HG03196 (cell line): ENCODE measurements around the gene PARVG.

Experiments used
- ATAC-seq: cut with Tn5 transposase; IDR thresholded peaks from one replicate; pipeline ENCODE4 v1.9.1; 2021; ENCODE audit not compliant: unreplicated experiment

PARVG gene

DNA sequence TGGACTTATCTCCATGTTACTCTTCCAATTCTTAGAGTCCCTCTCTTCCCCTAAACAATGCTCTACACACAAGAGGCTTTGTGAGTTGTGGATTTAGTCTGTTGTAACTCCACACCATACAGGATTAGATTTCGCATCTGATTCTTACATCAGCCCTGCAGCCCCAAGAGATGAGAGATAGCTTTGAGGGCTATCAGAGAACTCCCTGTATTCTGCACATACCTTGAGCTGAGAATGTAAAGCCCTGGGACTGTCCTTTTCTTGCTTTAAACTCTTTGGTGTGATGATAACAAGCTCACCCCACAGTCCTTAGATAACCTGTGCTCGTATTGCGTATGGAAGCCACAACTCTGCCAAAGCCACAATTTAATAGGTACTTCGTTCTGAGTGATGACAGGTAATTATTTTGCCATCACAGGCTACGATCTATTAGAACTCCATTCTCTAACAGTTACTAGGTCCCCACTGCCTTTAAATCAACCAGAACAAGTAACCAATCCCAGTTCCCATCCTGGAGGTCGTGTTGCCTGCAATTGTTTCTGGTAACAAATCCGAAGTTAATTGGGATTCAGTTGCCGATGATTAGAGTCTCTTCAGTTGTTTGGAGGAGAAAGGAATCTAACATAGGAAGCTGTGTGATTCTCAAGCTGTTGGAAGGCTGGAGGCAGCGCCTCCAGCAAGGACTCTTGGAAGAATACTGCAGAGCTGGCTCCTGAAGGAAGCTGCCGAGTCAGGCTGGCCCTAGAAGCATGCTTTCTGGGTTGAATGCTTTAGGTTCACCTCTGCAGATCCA, 1.3 kb upstream of the PARVG start:
- ATAC-seq, result no peak

DNA sequence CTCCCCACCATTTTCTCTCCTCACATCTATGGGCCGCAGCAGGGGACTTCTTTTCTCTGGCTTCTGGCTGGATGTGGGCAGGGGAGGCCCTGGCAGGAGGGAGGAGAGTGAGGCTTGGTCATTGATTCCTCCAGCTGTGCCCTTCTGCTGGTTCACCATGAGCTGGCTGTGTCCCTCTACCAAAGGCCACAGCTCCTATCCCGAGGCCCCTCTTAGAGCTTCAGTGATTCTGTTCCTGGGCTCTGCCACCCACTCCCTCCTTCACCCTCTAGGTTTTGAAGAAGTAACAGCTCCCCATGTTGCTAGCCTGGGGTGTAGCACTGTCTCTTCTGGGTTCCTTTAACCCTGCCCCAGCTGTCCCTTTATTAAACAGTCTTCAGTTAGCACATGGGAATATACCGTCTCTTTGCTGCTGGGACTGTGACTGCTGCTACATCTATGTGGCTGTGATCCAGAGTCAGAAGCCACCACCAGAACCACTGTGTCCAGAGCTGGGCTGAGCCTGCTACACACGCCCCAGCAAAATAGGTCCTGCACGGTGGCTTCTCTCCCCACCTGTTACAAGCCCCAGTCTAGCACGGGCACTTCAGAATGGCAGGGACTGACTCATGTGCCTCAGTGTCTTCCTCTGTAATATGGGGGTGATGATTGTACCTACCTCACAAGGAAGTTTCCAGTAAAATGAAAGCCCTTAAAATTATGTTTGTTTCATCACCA, 578 bp upstream of the PARVG start:
- no peak for ATAC-seq

DNA sequence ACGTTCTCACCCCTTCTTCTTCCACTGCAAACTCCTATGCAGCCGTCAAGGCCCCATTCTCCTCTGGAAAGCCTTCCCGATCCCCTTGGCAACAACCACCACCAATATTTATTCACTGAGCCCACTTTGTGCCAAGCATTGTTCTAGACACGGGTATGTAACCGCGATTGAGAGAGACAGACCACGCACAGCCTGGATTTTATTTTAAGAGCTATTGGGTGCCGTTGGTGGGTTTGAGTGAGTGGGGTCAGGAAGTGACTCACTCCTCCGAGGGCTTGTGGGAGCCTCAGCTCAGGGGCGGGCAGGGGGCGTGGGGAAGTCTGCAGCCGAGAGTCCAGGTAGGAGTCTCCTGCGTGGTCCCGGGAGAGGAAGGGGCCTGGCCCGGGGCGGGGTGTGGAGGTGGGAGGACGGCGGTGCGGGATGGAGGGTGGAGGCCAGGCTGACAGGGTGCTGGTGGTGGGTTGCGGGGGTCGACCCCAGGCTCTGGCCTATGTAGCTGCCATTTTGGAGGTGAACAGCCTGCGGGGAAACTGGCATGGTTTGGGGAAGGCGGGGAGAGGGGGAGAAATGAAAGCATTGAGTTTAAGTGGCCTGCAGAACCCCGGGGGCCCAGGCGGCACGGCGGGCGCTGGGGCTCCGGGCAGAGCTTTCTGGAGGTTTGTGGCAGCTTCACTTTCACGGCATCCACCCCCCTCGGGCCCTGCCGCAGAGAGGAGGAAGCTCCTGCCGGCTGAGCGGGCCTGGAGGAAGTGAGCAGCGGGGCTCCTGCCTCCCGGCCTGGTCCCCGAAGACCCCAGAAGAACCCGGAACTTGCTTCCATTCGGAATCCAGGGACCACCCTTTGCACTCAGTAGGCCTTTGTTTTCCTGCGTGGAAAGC, 547 bp downstream of the PARVG start:
- peak; percentile 40 for ATAC-seq

DNA sequence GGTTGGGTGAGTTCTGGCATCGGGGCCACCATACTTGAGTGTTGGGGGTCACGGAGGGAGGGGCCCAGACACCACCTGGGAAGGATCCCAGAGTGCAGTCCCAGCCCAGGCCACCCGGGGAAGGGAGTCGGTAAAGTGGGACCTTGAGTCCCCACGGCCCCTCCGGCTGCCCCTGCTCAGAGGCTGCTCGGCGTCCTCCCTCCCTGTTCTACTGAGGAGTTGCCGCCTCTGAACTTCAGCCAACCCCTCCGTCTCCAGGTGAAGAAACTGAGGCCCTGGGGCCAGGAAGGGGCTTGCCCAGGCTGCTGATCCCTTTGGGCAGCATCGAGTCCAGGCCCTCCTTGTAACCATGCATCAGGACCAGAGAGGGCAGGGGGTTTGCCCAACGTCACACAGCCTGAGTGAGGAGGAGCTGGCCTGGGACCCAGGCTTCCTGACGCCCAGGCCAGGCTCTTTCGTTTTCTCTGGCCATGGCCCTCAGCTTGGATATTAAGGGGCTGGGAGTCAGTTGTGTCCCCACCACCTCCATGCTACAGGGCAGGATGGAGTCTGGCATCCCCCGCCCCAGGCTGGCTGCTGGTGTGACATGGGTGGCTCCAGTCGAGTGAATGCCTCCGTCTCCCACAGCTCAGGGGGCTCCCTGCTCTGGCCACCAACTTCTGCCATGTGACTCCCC, 1.3 kb downstream of the PARVG start:
- ATAC-seq, result no peak

DNA sequence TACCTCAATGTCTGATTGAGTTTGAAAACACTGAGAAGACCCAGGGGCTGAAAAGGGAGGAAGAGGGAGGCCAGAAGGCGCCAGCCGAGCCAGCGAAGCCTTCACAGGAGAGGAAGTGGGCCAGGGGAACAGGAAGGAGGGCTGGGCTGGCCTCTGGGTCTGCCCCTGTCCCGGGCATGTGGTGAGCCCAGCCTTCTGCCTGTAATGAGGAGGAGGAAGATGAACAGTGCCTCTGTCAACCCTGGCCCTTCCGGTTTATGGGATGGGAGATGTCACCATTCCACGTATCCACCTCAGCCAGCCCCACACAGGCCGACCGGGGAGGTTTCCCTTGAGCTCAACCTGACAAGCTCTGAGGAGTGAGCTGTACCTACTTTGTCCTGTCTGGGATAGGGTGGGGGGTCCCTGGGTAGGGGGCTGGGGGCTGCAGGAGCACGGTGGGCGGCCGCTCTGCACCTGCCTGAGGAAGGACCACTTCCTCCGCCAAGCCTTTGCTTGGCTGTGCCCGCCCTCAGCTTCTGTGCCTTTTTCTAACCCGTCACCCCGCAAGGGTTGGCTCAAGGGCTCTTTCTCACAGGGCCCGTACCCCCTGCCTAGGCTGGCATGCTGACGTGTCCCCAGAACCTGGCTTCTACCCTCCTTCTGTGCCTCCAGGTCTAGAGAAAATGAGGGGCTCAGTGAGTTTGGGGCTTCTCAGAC, 2.0 kb downstream of the PARVG start:
- ATAC-seq, result no peak

DNA sequence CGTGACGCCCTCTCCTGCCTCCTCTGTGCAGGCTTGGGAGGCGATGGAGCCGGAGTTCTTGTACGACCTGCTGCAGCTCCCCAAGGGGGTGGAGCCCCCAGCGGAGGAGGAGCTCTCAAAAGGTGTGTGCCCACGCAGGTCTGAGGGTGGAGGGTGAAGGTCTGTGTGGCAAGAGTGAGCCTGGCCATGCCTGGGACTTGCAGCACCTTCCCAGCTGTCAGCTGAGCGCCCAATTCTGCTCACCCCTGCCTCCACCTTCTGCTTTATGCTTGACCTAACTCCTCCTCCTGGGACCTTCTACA, 2.5 kb downstream of the PARVG start:
- ATAC-seq, result no peak

DNA sequence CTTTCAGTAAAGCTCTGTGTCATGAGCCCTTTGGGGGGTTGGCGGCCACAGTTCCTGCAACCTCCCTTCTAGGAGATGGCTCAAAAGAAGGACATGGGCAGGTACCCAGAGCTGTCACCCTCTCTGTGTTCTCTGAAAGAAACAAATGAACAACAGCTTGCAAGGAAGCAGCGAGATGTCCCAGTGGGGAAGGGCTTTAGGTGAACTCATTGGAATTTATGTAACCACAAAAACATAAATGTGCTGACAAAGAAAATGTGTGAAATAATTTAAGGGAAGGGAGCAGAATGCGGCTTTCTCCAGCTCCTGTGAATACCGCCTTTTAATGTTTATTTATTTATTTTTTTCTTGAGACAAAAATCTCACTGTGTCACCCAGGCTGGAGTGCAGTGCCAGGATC, 3.3 kb downstream of the PARVG start:
- no peak for ATAC-seq

DNA sequence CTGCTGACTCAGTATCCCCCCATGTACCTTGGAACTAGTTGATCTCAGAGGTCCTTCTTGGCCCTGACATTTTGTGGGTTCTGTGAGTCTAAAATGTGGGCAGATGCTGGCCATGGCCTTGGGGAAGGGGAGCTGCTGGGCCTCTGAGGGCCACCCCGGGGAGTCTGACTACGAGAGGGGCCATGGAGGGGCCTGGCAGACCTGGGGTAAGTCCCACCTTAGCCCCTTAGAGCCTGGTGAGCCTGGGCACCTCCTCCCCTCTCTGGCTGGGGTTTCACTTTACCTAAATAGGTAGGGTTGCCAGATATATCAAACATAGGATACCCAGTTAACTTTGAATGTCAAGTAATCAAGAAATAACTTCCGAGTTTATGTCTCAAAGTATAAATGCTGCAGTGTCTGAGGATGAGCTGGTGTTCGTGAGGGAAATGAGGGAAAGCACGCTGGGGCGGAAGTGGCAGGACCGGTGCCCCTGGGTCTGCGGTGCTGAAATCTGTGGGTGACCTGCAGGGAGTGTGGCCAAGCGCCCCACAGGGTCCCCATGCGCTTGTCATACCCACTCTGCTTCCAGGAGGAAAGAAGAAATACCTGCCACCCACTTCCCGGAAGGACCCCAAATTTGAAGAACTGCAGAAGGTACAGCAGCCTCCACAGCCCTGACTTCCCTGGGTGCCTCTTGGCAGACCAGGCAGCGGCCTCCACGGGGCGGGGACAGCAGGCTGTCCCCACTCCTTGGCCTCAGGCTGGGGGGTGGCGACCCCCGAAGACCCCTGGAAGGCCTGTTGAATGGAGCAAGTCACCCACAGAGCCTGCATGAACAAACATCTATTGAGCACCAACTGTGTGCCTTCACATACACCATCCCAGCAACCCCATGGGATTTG, 4.8 kb downstream of the PARVG start:
- ATAC-seq, result no peak

DNA sequence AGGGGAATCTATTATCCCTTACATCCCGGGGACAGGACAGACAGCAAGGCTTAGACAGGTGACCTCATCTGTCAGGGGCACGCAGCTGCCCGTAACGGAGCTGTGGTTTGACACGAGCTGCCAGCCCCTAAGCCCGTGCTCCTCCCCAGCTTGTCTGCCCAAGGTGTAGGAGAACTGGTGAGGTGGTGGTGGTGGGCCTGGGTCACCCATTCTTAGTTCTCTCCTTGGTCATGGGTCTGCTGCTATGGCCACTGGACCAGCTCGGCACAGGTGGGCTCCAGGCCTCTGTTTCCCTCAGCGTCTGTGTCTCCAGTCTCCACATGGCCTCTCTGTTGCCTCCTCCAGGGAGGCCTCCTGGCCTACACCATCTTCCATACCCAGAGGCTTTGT, 5.4 kb downstream of the PARVG start:
- ATAC-seq, result no peak

DNA sequence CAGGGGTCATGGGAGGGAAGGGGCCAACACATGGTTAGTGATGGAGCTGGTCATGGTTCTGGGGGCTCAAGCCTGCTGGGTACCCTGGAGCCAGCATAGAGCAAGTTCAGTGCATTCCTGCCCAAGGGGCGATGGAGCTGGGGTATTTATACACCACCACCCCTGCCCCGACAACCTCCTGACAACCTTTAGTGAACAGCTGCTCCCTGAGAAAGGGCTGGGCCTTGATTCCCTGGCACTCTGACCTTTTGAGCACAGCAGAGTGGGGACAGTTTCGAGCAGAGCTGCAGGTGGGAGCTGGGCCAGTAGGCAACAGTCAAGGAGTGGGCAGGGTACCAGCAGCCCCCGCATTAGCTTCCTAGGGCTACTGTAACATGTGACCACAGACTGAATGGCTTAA, 6.0 kb downstream of the PARVG start:
- no peak for ATAC-seq

DNA sequence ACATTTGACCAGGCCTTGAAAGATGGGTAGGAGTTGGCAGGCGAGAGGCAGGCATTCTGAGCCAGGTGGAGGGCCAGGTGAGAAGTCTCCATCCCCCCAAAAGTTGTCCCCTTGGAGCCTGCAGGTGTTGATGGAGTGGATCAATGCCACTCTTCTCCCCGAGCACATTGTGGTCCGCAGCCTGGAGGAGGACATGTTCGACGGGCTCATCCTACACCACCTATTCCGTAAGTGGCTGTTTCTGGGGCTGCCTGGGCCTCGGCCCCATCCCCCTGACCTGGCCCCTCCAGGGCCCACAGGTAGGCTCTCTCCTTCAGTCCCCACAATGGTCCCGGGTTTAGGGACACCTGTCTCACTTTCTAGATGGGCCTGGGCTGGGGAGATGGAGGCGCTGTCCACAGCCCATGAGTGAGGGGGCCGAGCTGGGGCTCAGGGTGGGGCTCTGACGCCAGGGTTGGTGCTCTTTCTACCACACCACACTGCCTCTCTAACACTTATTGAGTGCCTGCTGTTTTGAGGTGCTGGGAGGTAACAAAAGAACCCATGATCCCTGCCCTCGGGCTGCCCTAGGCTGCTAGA, 7.0 kb downstream of the PARVG start:
- ATAC-seq, result no peak

DNA sequence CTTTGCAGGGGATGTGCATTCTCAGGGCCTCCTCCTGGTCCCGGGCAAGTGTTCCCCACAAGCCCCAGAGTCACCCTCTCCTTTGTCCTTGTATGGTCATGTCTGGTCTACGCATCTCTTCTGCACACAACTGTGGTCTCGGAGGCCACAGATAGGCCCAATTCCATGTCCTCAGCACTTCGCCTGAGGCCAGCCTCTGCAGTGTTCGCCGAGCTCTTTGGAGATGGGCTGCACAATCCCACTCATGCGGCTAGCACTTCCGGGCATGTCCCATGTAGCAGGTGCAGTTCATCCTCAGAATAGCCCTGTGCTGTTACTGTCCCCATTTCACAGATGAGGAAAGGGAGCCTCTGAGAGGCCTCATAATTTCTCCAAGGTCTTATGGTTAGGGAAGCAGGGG, 7.6 kb downstream of the PARVG start:
- no peak for ATAC-seq

DNA sequence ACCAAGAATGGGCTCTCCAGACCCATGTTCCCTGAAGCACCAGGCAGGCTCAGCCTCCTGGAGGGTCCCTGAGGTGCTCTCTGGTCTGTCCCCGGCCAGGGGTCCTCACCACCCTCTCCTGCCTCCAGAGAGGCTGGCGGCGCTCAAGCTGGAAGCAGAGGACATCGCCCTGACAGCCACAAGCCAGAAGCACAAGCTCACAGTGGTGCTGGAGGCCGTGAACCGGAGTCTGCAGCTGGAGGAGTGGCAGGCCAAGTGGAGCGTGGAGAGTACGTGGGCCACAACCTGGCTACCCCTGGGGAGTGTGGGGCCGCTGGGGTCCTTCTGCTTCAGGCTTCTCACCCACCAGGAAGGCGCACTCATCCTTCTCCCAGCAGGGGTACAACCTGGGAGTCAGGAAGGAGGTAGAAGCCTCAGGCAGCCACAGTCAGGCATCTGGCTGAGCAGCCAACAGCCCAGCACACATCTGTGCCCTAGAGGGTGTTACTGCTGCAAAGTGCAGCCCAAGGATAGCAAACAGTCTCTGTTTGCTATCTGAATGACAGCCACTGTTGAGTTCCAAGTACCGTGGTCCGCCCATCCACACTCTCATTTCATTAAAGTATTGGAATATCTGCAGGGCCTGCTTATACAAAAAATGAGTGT, 8.4 kb downstream of the PARVG start:
- ATAC-seq, result no peak

DNA sequence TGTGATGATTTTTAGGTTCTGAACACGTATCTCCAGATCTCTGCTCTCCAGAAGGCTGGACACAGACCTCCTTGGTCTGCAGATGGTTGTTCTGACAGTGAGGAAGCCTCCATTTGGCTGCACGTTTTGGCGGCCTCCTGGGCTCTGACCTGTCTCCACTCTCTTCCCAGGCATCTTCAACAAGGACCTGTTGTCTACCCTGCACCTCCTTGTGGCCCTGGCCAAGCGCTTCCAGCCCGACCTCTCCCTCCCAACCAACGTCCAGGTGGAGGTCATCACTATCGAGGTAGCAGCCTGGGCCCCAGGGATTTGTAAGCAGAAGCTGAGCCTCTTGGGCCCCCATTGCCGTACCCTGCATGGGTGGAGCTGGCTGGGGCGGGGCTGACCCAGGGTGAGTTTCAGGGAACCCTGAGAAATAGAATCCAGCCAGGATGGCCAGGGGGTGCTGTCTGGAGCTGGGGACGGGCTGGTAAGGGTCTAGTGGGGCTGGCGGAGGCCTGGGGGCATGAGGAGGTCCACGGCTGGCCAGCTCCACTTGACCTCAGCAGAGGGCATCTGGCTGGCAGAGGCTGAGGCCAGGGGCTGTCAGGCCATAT, 9.8 kb downstream of the PARVG start:
- no peak for ATAC-seq

DNA sequence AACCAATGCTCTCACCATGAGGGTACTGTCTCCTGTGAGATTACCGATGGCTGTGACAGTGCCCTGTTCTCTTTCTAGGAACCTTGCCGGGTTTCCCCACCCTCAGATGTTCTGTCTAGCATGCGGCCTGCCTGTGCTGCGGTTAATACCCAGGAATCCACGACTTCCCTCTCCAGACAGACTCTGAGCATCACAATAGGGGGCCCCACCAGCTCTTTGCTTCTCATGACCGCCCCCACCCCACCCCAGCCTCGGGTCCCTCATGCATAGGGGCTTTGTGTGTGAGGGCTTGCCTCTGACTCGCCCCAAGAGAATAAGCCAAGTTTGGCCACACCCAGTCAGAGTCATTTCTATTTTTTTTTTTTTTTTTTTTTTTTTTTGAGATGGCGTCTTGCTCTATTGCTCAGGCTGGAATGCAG, 10.3 kb downstream of the PARVG start:
- ATAC-seq, result no peak

DNA sequence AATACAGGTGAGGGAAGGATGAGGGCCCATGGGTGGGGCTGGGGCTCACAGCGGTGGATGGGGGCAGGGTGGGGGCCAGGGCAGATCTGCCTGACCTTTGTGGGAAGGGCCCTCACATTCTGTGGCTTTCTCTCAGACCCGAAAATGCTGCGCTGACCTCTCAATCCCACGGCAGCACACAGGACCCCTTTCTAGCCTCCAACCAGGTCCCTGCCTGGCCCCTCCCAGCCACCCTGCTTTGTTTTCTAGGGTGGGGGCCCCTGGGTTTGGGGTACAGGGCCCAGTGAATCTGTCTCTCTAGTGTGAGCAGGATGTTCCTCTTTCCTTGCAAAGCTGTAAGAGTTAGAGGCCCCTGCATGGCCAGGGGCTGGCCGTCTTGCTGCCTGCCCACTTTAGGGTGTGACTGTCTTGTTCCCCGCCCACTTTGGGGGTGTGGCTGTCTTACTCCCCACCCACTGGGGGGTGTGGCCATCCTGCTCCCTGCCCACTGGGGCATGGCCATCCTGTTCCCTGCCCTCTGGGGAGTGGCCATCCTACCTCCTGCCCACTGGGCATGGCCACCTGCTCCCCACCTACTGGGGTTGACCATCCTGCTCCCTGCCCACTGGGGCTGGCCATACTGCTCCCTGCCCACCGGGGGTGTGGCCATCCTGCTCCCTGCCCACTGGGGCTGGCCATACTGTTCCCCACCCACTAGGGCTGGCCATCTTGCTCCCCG, 11.5 kb downstream of the PARVG start:
- no peak for ATAC-seq

DNA sequence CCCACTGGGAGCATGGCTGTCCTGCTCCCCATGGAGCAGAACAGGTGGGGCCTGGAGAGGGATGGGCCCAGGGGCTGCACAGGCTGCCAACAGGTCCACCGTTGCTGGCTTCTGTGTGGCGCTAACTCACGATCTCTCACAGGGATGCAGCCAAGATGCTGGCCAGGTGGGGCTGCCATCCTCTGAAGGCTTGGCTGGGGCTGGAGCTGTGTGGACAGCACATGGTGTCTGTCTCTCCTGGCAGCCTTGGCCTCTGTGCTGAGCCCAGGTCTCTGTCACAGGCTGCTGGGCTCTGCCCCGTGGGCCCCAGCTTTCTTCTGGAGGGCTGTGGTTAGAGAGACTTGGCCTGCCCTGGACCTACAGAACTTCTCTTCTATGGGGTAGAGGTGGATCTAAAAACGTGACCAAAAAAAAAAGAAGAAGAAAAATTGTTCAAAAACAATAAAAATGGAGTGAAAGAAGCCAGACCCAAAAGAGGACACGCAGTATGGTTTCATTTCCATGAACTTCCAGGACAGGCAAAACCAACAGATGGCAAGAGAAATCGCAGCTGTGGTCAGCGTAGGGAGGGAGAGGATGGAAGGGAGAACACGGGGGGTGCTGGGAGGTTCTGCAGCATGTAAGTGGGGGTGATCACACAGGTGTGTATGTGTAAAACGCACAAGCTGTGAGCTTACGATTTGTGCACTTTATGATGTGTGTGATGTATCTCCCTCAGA, 12.2 kb downstream of the PARVG start:
- no peak for ATAC-seq
